Measurements from ENCODE around the gene TBC1D14. TPM values are rescaled to one million over a fixed set of nuclear protein-coding genes. Genes with fewer than 3 reads are reported as not detected.

Gene TBC1D14
- total and polyA plus RNA-seq, 9 of the 15 experiments (the other 6 are each of a cell fraction or from before 2014, with no cell fraction given): 2.1 to 59.6 (median 44.8) TPM

- TF ChIP-seq MYBL2 (IDR thresholded peaks at IDR 0.05; ENCODE audit: low read depth) (no peak), MYBL2 (CRISPR knock-in tag; IDR thresholded peaks at IDR 0.05; ENCODE audit: borderline replicate concordance) (no peak), POLR2H (tag; IDR thresholded peaks at IDR 0.05; ENCODE audit: low read depth) (no peak), FOS (IDR thresholded peaks at IDR 0.05; ENCODE audit: extremely low read depth, insufficient read length) (peak; percentile 81), U2AF2 (optimal IDR thresholded peaks at IDR 0.05; ENCODE audit: low read depth, low read length) (no peak), HDAC1 (IDR thresholded peaks at IDR 0.05) (peak; percentile 12 to 97; a peak in 2 of 4 replicates), TCF15 (CRISPR knock-in tag; IDR thresholded peaks at IDR 0.05) (no peak), XRCC4 (IDR thresholded peaks at IDR 0.05; ENCODE audit: extremely low read depth, insufficient read depth, insufficient read length) (no peak), USF1 (CRISPR knock-in tag; IDR thresholded peaks at IDR 0.05) (peak; percentile 86), IFI16 (CRISPR knock-in tag; IDR thresholded peaks at IDR 0.05) (no peak), CHCHD3 (CRISPR knock-in tag; IDR thresholded peaks at IDR 0.05) (no peak), JUN (IDR thresholded peaks at IDR 0.05; ENCODE audit: borderline replicate concordance, low read depth, low read length) (peak; percentile 98), JUN (CRISPR knock-in tag; IDR thresholded peaks at IDR 0.05; ENCODE audit: borderline replicate concordance) (no peak), MED1 (CRISPR knock-in tag; IDR thresholded peaks at IDR 0.05; ENCODE audit: borderline replicate concordance) (no peak), SP2 (IDR thresholded peaks at IDR 0.05; ENCODE audit: extremely low read depth, low read depth, low read length, poor library complexity, severe bottlenecking) (no peak), NR0B1 (IDR thresholded peaks at IDR 0.05; ENCODE audit: partially characterized antibody) (no peak), ZZZ3 (IDR thresholded peaks at IDR 0.05) (no peak), DDX20 (tag; IDR thresholded peaks at IDR 0.05; ENCODE audit: low read depth) (no peak), PHTF2 (CRISPR knock-in tag; IDR thresholded peaks at IDR 0.05) (peak; percentile 39; the same call in 1 of the 2 replicates), HIVEP1 (CRISPR knock-in tag; IDR thresholded peaks at IDR 0.05) (no peak), ZNF75A (CRISPR knock-in tag; IDR thresholded peaks at IDR 0.05) (no peak), CBX8 (IDR thresholded peaks at IDR 0.05; ENCODE audit: borderline replicate concordance, extremely low read depth, low read depth, low read length, poor library complexity, severe bottlenecking) (no peak), NBN (IDR thresholded peaks at IDR 0.05; ENCODE audit: low read depth) (peak; percentile 90)
- TF ChIP-seq, protein P1, sequence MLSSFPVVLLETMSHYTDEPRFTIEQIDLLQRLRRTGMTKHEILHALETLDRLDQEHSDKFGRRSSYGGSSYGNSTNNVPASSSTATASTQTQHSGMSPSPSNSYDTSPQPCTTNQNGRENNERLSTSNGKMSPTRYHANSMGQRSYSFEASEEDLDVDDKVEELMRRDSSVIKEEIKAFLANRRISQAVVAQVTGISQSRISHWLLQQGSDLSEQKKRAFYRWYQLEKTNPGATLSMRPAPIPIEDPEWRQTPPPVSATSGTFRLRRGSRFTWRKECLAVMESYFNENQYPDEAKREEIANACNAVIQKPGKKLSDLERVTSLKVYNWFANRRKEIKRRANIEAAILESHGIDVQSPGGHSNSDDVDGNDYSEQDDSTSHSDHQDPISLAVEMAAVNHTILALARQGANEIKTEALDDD (IDR thresholded peaks at IDR 0.05): peak; percentile 56
- TF ChIP-seq, protein P2, sequence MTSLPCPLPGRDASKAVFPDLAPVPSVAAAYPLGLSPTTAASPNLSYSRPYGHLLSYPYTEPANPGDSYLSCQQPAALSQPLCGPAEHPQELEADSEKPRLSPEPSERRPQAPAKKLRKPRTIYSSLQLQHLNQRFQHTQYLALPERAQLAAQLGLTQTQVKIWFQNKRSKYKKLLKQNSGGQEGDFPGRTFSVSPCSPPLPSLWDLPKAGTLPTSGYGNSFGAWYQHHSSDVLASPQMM (CRISPR knock-in tag; IDR thresholded peaks at IDR 0.05): no peak
These were observed 7.2 kb downstream of the TBC1D14 start (continued) for GRCh38 chr4:6916587-6917460.

All from K562 (cell line).